Activated T-helper 2 cell treated with anti-CD3 and anti-CD28 coated beads, Interferon-gamma antibody, Interleukin-2, Interleukin-4, amounts not matched to agents 10 μg/mL and 5 μg/mL and 100 μg/mL, durations not matched to agents 14 hours and 24 hours and 36 hours (primary cell): ENCODE results near the gene ALDH1A1. TPM values are rescaled to one million over a fixed set of nuclear protein-coding genes. Genes with fewer than 3 reads are reported as not detected.
"Not testable (repeated sequence)": the region's sequence is repeated elsewhere in the genome, so short reads cannot be mapped to it uniquely, and the experiment has no call there.

Experiments used
- DNase-seq: peaks from one replicate; pipeline ENCODE4 v3.0.0; 2021; ENCODE audit warnings: low spot score
- H3K27ac Mint-ChIP-seq: one replicate; pipeline ENCODE4 v1.8.0; 2021; ENCODE audit warnings: mixed read lengths
- H3K27me3 Mint-ChIP-seq: one replicate; pipeline ENCODE4 v1.8.0; 2021; ENCODE audit warnings: low read depth, mixed read lengths
- H3K36me3 Mint-ChIP-seq: one replicate; pipeline ENCODE4 v1.8.0; 2021; ENCODE audit warnings: low read depth, mixed read lengths
- H3K4me1 Mint-ChIP-seq: one replicate; pipeline ENCODE4 v1.8.0; 2021; ENCODE audit warnings: low read depth, mixed read lengths
- H3K4me3 Mint-ChIP-seq: one replicate; pipeline ENCODE4 v1.8.0; 2021; ENCODE audit warnings: low read depth, mild to moderate bottlenecking, moderate library complexity, mixed read lengths
- H3K9me3 Mint-ChIP-seq: one replicate; pipeline ENCODE4 v1.8.0; 2021; ENCODE audit warnings: mixed read lengths
- intact Hi-C: fragments of 100-400 bp; cut with micrococcal nuclease; formaldehyde crosslinking; loops from one replicate; pipeline ENCODE4 v1.15.1; 2023
- total RNA-seq: library from RNA; stranded (reverse); gene quantifications from 2 replicates; pipeline ENCODE4 v1.2.3, GENCODE V29; 2022

Gene ALDH1A1
- total RNA-seq, 1 donor from 2014 or later, result not detected

DNA sequence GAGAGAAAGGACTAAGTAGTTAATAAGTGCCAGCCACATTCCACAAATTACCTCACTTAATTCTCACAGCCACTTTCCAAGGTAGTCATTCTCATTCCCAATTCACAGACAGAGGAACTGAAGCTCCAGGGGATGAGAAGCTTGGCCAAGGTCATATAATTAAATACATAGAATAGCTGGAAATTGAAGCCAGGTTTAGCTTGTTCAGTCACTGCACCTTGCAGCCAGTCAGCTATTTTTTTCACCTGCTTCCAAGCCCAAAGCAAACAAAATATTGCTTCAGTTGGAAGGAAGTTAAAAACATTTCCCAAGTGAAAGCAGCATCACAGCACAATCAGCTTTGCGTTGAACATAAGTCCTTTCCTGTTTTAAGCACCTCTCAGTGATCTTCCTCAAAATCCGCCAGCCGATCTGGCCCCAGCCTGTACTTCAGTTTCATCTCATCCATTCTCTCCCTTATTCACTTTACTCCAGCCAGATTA lies 4.8 kb downstream of the ALDH1A1 start:
- Mint-ChIP-seq H3K27me3 (peaks cover 14% of the 10 kb centered on the region), H3K36me3 (no peaks in the 10 kb centered on the region)

DNA sequence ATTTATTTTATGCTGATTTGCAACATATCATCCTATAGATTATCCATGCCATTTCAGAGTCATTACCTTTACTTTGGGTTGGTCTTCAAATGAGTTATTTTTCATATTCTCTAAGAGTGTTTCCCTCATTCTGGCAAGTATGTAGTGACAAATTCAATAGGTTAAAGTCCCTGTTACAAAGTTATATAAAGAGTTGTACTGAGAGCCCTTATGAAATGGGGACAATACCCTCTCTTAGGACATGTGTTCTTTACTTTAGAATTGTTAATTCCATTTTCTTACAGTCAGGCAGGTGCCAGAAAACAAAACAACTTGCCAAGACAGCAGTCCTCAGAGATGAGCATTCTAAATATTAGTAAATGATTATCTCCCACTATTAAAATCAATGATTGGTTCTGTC lies 6.0 kb downstream of the ALDH1A1 start:
- Mint-ChIP-seq H3K4me3 (no peak overlapping the region), H3K9me3 (no peaks in the 10 kb centered on the region), H3K4me1 (no peaks in the 10 kb centered on the region), H3K27me3 (peaks cover 5% of the 10 kb centered on the region), H3K36me3 (no peaks in the 10 kb centered on the region), H3K27ac (no peak overlapping the region)
- intact Hi-C loops, result no loop called here
- no peak for DNase-seq

More for the DNA sequence above, 4.8 kb downstream of the ALDH1A1 start:
- no peak overlapping the region for H3K27ac Mint-ChIP-seq
- no peaks in the 10 kb centered on the region for H3K4me1 Mint-ChIP-seq
- H3K4me3 Mint-ChIP-seq, result no peak overlapping the region
- intact Hi-C loops, result no loop called here
- no peaks in the 10 kb centered on the region for H3K9me3 Mint-ChIP-seq
- DNase-seq, result no peak

DNA sequence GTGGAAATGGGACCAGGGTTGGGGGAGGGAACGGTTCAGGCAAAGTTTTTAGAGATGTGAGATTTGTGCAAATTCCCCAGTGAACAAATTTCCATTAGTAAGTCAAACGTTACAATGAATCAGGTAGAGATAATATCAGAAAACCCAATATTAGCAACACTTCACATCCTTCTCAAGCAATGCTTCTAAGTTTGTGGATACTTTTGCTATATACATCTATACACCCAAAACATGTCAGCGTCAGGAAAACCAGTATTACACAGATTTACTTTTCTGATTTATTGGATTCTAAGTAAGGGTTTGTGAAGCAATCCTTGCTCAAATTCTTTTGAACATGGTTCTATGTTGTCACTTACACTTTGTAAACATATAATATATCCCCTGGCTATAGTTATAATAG lies 6.5 kb downstream of the ALDH1A1 start:
- Mint-ChIP-seq H3K4me1 (no peaks in the 10 kb centered on the region), H3K36me3 (no peaks in the 10 kb centered on the region), H3K9me3 (no peaks in the 10 kb centered on the region), H3K27ac (no peak overlapping the region), H3K4me3 (no peak overlapping the region), H3K27me3 (peaks cover 5% of the 10 kb centered on the region)
- intact Hi-C loops, result no loop called here
- DNase-seq, result no peak

DNA sequence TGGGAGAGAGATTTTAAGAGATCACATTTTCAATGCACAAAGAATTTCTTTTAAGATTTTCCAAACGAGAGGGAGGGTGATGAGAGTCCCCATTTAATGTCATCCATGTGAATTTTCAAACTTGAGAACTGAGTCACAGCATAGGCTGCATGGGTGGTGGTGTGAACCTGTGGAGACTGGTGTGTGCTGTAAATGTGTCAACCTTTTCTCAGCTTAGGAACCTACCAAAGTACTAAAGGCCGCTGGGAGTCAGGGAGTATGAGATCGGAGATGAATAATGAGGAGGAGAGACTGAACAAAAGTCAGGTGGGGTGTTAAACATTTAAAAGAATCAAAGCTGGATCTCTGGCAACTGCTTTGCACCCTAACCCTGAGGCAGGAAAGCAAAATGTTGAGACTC lies 7.5 kb downstream of the ALDH1A1 start:
- Mint-ChIP-seq H3K4me3 (no peak overlapping the region), H3K27ac (no peak overlapping the region), H3K36me3 (no peaks in the 10 kb centered on the region), H3K9me3 (no peaks in the 10 kb centered on the region), H3K27me3 (peaks cover 5% of the 10 kb centered on the region), H3K4me1 (no peaks in the 10 kb centered on the region)
- no peak for DNase-seq
- intact Hi-C loops, result no loop called here

DNA sequence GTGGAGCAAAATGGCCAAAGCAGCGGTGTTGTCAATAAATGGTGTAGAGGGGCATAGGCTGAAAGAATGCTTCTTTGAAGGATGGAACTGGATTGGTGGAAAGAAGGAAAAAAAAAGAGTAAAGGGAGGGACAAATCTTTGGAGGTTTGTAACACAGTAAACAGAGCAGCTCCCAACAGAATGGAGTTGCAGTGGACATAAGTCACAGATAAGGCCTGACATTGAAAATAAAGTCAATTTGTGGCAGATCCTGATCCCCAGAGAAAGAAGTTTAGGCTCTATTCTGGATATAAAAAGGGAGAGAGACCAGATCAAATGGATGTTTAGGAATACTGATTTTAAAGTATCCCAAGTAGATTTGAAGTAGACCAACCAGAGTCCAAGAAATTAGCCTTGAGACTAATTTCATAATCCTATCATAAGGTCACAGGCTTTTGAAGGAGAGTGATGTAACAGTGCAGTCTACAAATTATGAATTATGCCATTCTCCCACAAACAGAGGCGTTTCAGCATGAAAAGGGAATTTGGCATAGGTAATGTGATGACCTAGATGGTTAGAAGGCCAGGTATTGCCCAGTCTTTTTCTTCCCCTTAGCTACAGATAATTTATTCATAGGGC lies 8.9 kb downstream of the ALDH1A1 start:
- Mint-ChIP-seq H3K36me3 (no peaks in the 10 kb centered on the region), H3K27me3 (peaks cover 5% of the 10 kb centered on the region), H3K27ac (no peak overlapping the region)

DNA sequence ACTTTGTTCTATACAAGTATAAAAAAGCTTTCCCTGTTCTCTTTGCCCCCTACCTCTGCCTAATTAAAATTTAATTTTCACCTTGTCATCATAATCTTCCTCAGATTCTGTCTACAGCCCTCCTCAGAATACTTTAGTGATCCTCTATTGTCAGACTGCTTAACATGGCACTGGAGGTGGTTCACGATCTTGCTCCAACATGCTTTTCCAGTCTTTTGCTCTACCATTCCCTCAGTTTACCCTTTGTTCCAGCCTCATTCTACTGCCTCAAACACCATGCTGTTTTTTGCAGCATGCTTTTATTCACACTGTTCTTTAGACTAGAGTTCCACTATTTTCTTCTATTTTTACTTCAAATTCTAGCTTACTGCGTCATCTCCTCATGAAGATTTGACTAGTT lies 10.4 kb downstream of the ALDH1A1 start:
- no peaks in the 10 kb centered on the region for H3K36me3 Mint-ChIP-seq
- no peak overlapping the region for H3K4me3 Mint-ChIP-seq
- DNase-seq, result no peak
- no peak overlapping the region for H3K27ac Mint-ChIP-seq
- no peaks in the 10 kb centered on the region for H3K4me1 Mint-ChIP-seq
- H3K27me3 Mint-ChIP-seq, result no peaks in the 10 kb centered on the region
- intact Hi-C loops, result no loop called here
- H3K9me3 Mint-ChIP-seq, result no peaks in the 10 kb centered on the region

More for the DNA sequence above, 8.9 kb downstream of the ALDH1A1 start:
- intact Hi-C loops, result no loop called here
- Mint-ChIP-seq H3K9me3 (no peaks in the 10 kb centered on the region), H3K4me3 (no peak overlapping the region), H3K4me1 (no peaks in the 10 kb centered on the region)
- DNase-seq, result no peak

DNA sequence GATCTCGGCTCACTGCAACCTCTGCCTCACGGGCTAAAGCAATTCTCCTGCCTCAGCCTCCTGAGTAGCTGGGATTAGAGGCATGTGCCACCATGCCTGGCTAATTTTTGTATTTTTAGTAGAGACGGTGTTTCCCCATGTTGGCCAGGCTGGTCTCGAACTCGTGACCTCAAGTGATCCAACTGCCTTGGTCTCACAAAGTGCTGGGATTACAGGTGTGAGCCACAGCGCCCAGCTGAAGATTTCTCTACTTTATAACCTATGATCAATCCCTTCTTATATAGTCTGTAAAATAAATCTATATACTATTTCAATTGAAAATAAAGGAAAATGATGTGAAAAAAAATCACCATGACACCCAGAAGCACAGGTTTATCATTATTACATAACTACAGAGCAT lies 13.3 kb downstream of the ALDH1A1 start:
- H3K4me3 Mint-ChIP-seq, DNase-seq: not testable (repeated sequence)

DNA sequence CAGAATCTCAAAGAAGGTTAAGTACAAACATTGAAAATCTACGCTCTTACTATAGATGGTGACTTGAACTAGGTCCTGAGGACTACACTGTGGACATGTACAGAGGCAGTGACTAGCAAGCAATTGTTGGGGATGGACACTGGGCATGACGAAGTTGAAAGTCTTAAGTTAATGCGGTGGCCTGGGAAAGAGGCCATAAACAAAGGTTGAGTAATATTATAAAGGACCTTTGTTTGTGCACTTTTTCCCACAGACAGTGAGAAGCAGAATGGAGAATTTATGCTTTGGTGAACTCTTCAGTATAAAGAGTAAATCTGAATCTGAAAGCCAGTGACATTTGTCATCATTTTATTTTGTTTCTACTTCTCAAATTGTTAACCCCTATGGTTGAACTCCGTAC lies 15.3 kb downstream of the ALDH1A1 start:
- no peaks in the 10 kb centered on the region for H3K36me3 Mint-ChIP-seq
- DNase-seq, result no peak
- H3K4me3 Mint-ChIP-seq, result no peak overlapping the region
- intact Hi-C loops, result no loop called here
- H3K4me1 Mint-ChIP-seq, result no peaks in the 10 kb centered on the region
- H3K9me3 Mint-ChIP-seq, result no peaks in the 10 kb centered on the region
- no peaks in the 10 kb centered on the region for H3K27me3 Mint-ChIP-seq
- H3K27ac Mint-ChIP-seq, result no peak overlapping the region

More for the DNA sequence above, 13.3 kb downstream of the ALDH1A1 start:
- H3K27ac Mint-ChIP-seq, H3K36me3 Mint-ChIP-seq, H3K27me3 Mint-ChIP-seq, H3K9me3 Mint-ChIP-seq, intact Hi-C loops, H3K4me1 Mint-ChIP-seq: not testable (repeated sequence)

DNA sequence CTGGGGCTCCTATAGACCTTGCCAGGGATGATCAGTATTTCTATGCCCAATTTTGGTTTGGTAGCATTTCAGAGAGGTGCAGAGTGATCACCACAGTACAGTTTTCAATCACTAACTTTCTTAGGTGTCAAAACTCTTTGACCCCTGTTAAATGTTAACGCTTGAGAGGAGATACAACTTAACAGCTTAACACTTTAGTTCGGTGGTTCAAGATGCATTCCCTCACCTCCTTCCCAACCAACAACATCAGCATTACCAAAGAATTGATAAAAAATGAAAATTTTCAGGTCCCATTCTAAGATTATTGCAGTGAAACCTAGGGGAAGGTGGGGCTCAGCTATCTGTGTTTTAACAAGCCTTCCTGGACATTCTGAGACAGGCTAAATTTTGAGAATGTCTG lies 16.2 kb downstream of the ALDH1A1 start:
- Mint-ChIP-seq H3K27ac (no peak overlapping the region), H3K4me1 (no peaks in the 10 kb centered on the region), H3K9me3 (no peaks in the 10 kb centered on the region), H3K4me3 (no peak overlapping the region), H3K36me3 (no peaks in the 10 kb centered on the region), H3K27me3 (no peaks in the 10 kb centered on the region)
- intact Hi-C loops, result no loop called here
- DNase-seq, result no peak

DNA sequence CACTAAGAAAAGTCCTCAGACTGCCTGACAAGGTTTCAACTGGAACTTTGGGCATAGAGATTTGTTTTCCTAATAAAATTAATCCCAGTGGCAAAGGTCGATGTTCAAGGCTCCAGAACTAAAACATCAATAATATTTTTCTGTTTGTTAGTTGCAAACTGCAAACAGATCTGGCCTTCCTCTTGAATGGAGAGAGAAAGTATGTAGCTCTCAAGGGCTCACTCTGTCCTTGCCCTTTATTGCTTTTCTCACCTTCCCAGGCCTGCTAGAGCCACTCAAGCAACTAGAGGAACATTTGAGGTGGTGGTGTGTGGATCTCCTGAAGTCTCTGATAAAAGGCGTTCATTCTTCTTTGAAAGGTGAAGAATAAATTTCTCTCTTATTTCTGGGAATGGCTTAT lies 16.6 kb downstream of the ALDH1A1 start:
- Mint-ChIP-seq H3K4me1 (no peaks in the 10 kb centered on the region), H3K9me3 (no peaks in the 10 kb centered on the region), H3K27ac (no peak overlapping the region), H3K4me3 (no peak overlapping the region), H3K36me3 (no peaks in the 10 kb centered on the region), H3K27me3 (no peaks in the 10 kb centered on the region)
- intact Hi-C loops, result no loop called here
- DNase-seq, result no peak

DNA sequence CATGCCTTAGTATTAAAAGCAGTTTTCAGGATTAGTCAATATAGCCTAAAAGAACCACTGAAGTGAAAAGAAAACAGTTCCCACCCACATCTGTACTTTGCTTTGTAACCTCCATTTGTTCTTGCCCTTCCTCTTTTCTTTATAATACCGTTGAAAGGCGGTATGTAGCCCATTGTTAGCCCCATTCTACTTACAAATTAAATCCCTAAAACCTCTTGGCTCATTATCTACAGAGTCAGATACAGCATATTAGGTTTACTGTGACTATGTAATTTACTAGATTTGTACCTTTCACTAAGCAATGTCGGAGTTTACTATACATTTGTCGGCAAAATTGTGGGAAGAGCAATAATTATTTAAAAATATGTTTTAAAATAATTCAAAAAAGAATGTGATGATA lies 17.3 kb downstream of the ALDH1A1 start:
- no peaks in the 10 kb centered on the region for H3K36me3 Mint-ChIP-seq
- H3K4me1 Mint-ChIP-seq, result no peaks in the 10 kb centered on the region
- no peaks in the 10 kb centered on the region for H3K9me3 Mint-ChIP-seq
- H3K27ac Mint-ChIP-seq, result no peak overlapping the region
- DNase-seq, result no peak
- no peak overlapping the region for H3K4me3 Mint-ChIP-seq
- H3K27me3 Mint-ChIP-seq, result no peaks in the 10 kb centered on the region
- intact Hi-C loops, result no loop called here

DNA sequence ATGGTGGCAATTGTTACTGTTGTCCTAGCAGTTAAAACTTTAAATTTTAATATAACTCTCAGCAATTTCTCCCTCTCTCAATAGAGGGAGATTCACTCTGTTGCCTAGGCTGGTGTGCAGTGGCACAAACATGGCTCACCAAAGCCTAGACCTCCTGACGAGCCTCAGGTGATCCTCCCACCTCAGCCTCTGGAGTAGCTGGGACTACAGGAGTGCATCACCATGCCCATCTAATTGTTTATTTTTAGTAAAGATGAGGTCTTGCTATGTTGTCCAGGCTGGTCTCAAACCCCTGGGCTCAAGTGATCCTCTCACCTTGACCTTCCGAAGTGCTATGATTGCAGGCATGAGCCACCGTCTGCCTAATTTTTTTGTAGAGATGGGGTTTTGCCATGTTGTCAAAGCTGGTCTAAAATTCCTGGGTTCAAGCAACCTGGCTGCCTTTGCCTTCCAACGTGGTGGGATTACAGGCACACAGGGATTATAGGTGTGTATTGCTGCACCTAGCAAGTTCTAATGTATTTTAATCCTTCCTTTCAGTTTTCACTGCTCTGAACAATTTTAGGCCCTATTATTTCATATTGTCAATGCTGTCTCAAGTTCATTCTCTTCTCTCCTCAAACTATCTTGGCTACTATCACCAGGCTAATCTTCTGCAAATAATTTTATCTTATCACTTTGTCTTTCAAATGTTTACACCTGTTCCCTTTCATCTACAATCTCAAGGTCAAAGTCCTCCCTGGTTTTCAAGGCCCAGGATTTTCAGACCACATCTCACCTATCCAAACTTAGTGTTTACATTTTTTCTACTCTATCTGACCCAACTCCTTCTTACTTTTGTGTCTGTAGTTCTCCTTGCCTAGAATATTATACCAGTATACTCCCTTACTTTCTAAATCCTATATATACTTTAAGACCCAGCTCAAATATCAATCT lies 18.9 kb downstream of the ALDH1A1 start:
- Mint-ChIP-seq H3K36me3 (no peaks in the 10 kb centered on the region), H3K27me3 (no peaks in the 10 kb centered on the region), H3K27ac (no peak overlapping the region), H3K4me1 (no peaks in the 10 kb centered on the region), H3K4me3 (no peak overlapping the region), H3K9me3 (no peaks in the 10 kb centered on the region)
- intact Hi-C loops, result no loop called here
- no peak for DNase-seq

DNA sequence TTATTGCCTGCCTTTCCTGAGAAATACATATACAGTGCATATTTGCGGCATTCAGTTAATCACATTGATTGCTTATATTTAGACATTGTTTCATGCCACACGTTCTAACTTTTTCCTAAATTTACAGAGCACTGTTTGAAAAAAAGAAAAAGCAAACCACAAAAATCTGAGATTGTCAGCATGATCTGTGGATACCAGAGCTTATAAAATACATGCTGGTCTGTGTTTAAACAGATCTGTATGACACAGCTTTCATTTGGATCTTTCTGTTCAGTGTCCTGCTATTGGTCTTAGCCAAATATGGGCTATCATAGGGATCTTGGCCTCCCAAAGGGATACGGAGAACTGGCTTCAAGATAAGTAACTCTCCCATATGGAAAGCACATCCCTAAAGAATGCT lies 20.2 kb downstream of the ALDH1A1 start:
- Mint-ChIP-seq H3K4me1 (no peaks in the 10 kb centered on the region), H3K36me3 (no peaks in the 10 kb centered on the region), H3K27ac (no peak overlapping the region), H3K27me3 (no peaks in the 10 kb centered on the region), H3K4me3 (no peak overlapping the region), H3K9me3 (no peaks in the 10 kb centered on the region)
- no peak for DNase-seq
- intact Hi-C loops, result no loop called here
